Astrocyte of the cerebellum (primary cell): Measurements from ENCODE around the gene AP5Z1.

ENCODE experiments used
- DNase-seq: peaks from one replicate; pipeline ENCODE4 v3.0.0-alpha.2; 2011; ENCODE audit warnings: low read depth
- H3K4me3 ChIP-seq: 2 replicates; pipeline ENCODE4 v1.5.1; 2011; ENCODE audit warnings: mild to moderate bottlenecking, low read depth, low read length, moderate library complexity
- in situ Hi-C: cut with HindIII; loops from 2 replicates; pipeline ENCODE4 v1.10.0; 2017; ENCODE audit warnings: low sequenced_read_pairs
- TF ChIP-seq, protein P1 (sequence below): IDR thresholded peaks from 2 replicates; pipeline ENCODE4 v1.5.1; 2012; ENCODE audit warnings: low read length, low read depth, moderate library complexity, mild to moderate bottlenecking; ENCODE audit errors: missing control alignments

The AP5Z1 gene

DNA sequence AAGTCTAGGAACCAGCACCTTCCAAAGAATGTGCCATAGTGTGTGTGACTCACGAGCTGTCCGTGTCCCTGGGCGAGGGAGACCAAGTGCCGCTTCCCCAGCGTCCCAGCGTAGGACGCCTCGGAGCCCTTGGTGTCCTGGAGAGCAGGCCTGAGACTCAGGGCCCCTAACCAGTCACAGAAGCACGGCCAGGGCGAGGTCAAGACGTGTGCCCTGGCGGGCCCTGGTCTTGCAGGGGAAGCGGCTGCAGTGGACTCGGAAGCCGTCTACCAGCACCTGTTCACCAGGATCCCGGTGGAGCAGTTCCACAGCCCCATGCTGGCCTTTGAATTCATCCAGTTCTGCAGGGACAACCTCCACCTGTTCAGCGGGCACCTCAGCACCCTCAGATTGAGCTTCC lies 10.6 kb downstream of the AP5Z1 start:
- TF ChIP-seq, protein P1, sequence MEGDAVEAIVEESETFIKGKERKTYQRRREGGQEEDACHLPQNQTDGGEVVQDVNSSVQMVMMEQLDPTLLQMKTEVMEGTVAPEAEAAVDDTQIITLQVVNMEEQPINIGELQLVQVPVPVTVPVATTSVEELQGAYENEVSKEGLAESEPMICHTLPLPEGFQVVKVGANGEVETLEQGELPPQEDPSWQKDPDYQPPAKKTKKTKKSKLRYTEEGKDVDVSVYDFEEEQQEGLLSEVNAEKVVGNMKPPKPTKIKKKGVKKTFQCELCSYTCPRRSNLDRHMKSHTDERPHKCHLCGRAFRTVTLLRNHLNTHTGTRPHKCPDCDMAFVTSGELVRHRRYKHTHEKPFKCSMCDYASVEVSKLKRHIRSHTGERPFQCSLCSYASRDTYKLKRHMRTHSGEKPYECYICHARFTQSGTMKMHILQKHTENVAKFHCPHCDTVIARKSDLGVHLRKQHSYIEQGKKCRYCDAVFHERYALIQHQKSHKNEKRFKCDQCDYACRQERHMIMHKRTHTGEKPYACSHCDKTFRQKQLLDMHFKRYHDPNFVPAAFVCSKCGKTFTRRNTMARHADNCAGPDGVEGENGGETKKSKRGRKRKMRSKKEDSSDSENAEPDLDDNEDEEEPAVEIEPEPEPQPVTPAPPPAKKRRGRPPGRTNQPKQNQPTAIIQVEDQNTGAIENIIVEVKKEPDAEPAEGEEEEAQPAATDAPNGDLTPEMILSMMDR = no peak
- in situ Hi-C loops = no loop called here
- H3K4me3 ChIP-seq = no peak overlapping the region
- no peak for DNase-seq

DNA sequence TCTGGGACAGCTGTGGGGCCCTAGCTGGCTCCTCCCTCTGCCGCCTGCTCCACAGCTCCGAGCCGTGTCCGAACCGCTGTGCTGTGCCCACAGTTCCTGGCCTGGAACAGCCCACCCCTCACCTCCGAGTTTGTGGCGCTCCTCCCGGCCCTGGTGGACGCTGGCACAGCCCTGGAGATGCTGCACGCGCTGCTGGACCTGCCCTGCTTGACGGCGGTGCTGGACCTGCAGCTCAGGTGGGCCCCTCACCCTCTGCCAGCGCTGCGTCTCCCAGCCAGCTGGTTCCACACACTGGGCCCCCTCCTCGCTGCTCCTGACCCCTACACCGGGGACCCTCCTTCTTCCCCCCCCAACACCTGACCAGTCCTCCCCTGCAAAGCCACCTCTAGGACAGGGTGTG lies 12.1 kb downstream of the AP5Z1 start:
- H3K4me3 ChIP-seq = no peak overlapping the region
- TF ChIP-seq, protein P1 = no peak
- in situ Hi-C loops = no loop called here
- no peak for DNase-seq

DNA sequence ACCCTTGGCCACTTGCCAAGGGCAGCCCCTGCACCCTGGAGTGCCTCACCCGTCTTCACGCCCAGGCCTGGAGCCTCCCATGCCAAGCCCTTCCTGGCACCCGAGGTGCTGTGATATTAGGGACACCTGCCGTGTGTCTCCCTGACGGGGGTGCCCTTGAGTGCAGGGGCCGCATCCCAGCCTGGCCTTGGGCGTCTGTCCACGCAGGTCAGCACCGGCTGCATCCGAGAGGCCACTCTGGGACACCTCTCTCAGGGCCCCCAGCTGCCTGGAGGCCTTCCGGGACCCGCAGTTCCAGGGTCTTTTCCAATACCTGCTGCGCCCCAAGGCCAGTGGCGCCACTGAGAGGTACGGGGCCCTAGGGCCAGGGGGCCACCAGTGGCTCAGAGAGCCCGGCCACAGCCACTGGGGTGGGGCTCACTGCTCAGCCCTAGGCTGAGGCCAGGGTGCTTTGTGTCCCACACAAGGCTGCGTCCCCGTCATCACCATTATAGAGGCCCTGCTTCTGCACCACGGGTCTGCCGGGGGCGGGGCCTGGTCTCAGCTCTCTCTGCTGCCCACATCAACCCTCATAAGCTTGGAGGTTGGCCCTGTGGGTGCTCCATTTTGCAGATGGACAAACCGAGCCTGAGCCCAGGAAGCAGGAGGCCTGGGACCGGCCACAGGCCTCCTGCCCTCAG lies 12.7 kb downstream of the AP5Z1 start:
- no peak for DNase-seq

DNA sequence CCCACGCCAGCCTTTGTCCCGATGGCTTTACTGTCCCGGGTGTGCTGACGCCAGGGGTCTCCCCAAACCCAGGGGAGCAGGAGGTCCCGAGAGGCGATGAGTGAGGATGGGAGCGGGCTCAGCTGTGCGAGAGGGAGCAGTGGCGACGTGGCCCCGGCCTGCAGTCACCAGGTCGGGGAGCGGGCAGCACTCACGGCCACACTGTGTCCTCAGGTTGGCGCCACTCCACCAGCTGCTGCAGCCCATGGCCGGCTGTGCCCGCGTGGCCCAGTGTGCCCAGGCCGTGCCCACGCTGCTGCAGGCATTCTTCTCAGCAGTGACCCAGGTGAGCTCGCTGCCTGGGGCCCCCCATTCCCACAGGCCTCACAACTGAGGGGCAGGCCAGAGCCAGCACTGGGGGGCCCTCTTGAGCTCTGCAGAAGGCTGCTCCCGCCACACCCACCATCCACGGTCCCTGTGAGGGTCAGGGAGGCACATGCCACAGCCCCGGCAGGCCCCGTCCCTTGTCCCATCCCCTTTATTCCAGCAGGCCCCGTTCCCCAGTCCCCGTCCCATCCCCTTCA lies 13.3 kb downstream of the AP5Z1 start:
- TF ChIP-seq, protein P1 = no peak
- in situ Hi-C loops = no loop called here
- H3K4me3 ChIP-seq = no peak overlapping the region
- DNase-seq = no peak

More for the DNA sequence above, 12.7 kb downstream of the AP5Z1 start:
- TF ChIP-seq, protein P1 = no peak
- no peak overlapping the region for H3K4me3 ChIP-seq
- in situ Hi-C loops = no loop called here

DNA sequence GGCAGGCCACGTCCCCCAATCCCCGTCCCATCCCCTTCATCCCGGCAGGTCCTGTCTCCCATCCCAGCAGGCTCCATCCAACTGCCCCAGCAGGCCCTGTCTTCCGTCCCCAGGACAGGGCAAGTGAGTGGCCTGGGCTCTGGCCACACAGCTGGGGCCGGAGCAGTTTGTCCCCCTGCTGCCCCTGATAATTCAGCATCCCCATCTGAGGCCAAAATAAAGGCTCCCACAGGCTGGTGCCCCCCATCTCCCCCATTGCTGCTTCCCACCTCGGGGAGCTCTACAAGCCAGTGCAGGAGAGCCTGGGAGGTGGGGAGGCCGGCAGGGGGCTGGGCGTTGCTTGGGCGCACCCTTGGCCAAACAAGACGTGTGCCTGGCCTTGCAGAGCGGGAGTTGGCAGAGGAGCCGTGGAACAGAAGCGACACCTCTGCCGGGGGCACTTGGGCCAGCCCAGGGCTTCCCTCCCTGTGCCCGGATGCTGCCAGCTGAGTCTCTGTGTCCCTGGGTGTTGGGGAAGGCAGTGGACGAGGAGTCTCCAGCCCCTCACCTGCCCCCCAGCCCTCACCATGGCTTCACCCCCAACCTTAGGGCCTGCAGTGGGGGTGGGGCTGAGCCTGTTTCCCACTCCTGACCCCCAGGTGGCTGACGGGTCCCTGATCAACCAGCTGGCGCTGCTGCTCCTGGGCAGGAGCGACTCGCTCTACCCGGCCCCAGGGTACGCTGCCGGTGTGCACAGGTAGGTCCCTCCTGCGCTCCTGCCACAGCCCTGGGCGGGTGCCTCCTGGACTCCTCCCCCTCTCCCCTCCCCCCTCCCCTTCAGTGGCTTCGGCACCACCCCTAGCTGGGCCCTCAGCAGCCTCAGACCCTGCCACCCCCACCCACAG lies 14.0 kb downstream of the AP5Z1 start:
- H3K4me3 ChIP-seq = no peak overlapping the region
- in situ Hi-C loops = no loop called here
- no peak for DNase-seq
- TF ChIP-seq, protein P1 = no peak

DNA sequence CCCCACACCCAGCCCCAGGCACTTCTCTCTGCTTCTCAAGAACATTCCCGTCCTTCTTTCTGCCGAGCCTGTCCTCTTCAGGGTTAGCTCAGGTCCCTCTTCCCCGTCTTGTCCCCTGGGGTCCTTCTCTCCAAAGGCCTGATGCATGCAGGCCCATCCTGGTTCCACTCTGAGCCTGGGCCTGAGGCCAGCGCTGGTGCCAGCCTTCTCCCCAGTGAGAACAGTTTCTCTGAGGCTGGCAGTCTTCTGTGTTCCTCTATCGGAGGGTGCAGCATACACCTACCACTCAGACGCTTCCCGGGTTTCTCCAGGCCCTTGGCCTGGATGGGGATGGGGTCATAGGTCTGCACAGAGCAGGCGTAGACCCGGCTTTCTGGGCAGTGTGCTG lies 14.6 kb downstream of the AP5Z1 start:
- in situ Hi-C loops = no loop called here
- H3K4me3 ChIP-seq = no peak overlapping the region
- TF ChIP-seq, protein P1 = no peak
- no peak for DNase-seq
